CD4-positive, alpha-beta T cell treated with Interleukin-17A for 1 hour (primary cell): ENCODE results near the gene TLR6.

Experiments
- DNase-seq: peaks from one replicate; pipeline ENCODE4 v3.0.0-alpha.2; 2020

Gene TLR6

GRCh38 chr4:38856524-38857337 is at the start of gene TLR6:
Gene TLR6 (minus strand): TSS chr4:38856817. CDS start chr4:38829473, 27,344 bp downstream.
- peak; percentile 84 for DNase-seq

GRCh38 chr4:38905652-38906385 is 49.2 kb upstream of the TLR6 start:
- DNase-seq = no peak

- no peak for DNase-seq
Observed at GRCh38 chr4:38904682-38905081, 48.1 kb upstream of the TLR6 start.

- no peak for DNase-seq
Observed at GRCh38 chr4:38904090-38904666, 47.6 kb upstream of the TLR6 start.

- peak; percentile 62 for DNase-seq
Observed at GRCh38 chr4:38902695-38903094, 46.1 kb upstream of the TLR6 start.

GRCh38 chr4:38902221-38902620 is 45.6 kb upstream of the TLR6 start:
- no peak for DNase-seq

GRCh38 chr4:38898245-38898644 is 41.6 kb upstream of the TLR6 start:
- no peak for DNase-seq

- DNase-seq = no peak
Observed at GRCh38 chr4:38896940-38897339, 40.3 kb upstream of the TLR6 start.

GRCh38 chr4:38894322-38894982 is 37.8 kb upstream of the TLR6 start:
- DNase-seq = no peak

- DNase-seq = no peak
Observed at GRCh38 chr4:38891051-38891983, 34.7 kb upstream of the TLR6 start.

- no peak for DNase-seq
Observed at GRCh38 chr4:38889143-38889542, 32.5 kb upstream of the TLR6 start.

GRCh38 chr4:38884254-38884653 is 27.6 kb upstream of the TLR6 start:
- no peak for DNase-seq

GRCh38 chr4:38876636-38877035 is 20.0 kb upstream of the TLR6 start:
- DNase-seq = no peak

- DNase-seq = no peak
Observed at GRCh38 chr4:38873290-38873944, 16.8 kb upstream of the TLR6 start.

- DNase-seq = no peak
Observed at GRCh38 chr4:38872620-38873019, 16.0 kb upstream of the TLR6 start.

- DNase-seq = no peak
Observed at GRCh38 chr4:38871593-38871992, 15.0 kb upstream of the TLR6 start.

- no peak for DNase-seq
Observed at GRCh38 chr4:38870098-38870808, 13.6 kb upstream of the TLR6 start.

- no peak for DNase-seq
Observed at GRCh38 chr4:38869511-38869910, 12.9 kb upstream of the TLR6 start.

- no peak for DNase-seq
Observed at GRCh38 chr4:38868059-38868960, 11.7 kb upstream of the TLR6 start.
